OCI-LY1 (cell line): Measurements from ENCODE around the gene OR5AS1.

Source experiments
- H2AFZ ChIP-seq: fragments of 200-600 bp; sonication (generic), shearing (Covaris generic); 2 replicates; pipeline ENCODE4 v1.6.0; 2014; ENCODE audit warnings: antibody characterized with exemption, mild to moderate bottlenecking, low read length
- H3F3A ChIP-seq: fragments of 200-600 bp; sonication (generic), shearing (Covaris generic); 2 replicates; pipeline ENCODE4 v1.6.0; 2014; ENCODE audit warnings: mild to moderate bottlenecking, antibody characterized with exemption, low read length, moderate library complexity; ENCODE audit not compliant: insufficient read depth
- H3K27ac ChIP-seq: fragments of 200-600 bp; sonication (generic); 2 replicates; pipeline ENCODE4 v1.5.1; 2014; ENCODE audit warnings: low read length, mixed run types, mild to moderate bottlenecking, low read depth; ENCODE audit not compliant: poor library complexity, severe bottlenecking
- H3K27me3 ChIP-seq: fragments of 200-600 bp; sonication (generic); 2 replicates; pipeline ENCODE4 v1.6.0; 2014; ENCODE audit warnings: antibody characterized with exemption, mild to moderate bottlenecking, low read length, moderate library complexity; ENCODE audit not compliant: insufficient read depth
- H3K36me3 ChIP-seq: fragments of 200-600 bp; sonication (generic); 2 replicates; pipeline ENCODE4 v1.6.1; 2014; ENCODE audit warnings: mild to moderate bottlenecking, antibody characterized with exemption, low read length, moderate library complexity, mixed read lengths; ENCODE audit not compliant: insufficient read depth
- H3K4me1 ChIP-seq: fragments of 200-600 bp; sonication (generic); 2 replicates; pipeline ENCODE4 v1.5.1; 2014; ENCODE audit warnings: mild to moderate bottlenecking, low read length, moderate library complexity; ENCODE audit not compliant: insufficient read depth, severe bottlenecking
- H3K4me2 ChIP-seq: fragments of 200-600 bp; sonication (generic), shearing (Covaris generic); 2 replicates; pipeline ENCODE4 v1.6.1; 2014; ENCODE audit warnings: low read length
- H3K4me3 ChIP-seq: fragments of 200-600 bp; sonication (generic); 2 replicates; pipeline ENCODE4 v1.5.1; 2014; ENCODE audit warnings: low read length, low read depth, mild to moderate bottlenecking, mixed read lengths; ENCODE audit not compliant: poor library complexity, severe bottlenecking
- H3K79me2 ChIP-seq: fragments of 200-600 bp; shearing (Covaris generic); 2 replicates; pipeline ENCODE4 v1.6.1; 2016; ENCODE audit warnings: mixed run types, low read length, mixed read lengths; ENCODE audit not compliant: insufficient read depth
- H3K9ac ChIP-seq: fragments of 200-600 bp; sonication (generic), shearing (Covaris generic); 2 replicates; pipeline ENCODE4 v1.6.1; 2014; ENCODE audit warnings: mild to moderate bottlenecking, low read length, mixed read lengths
- H3K9me2 ChIP-seq: fragments of 200-600 bp; sonication (generic), shearing (Covaris generic); 2 replicates; pipeline ENCODE4 v1.6.1; 2014; ENCODE audit warnings: low read depth, mild to moderate bottlenecking, low read length, mixed read lengths
- H3K9me3 ChIP-seq: fragments of 200-600 bp; shearing (Covaris generic); 2 replicates; pipeline ENCODE4 v1.6.1; 2014; ENCODE audit warnings: low read length, mixed read lengths
- H4K20me1 ChIP-seq: fragments of 200-600 bp; sonication (generic), shearing (Covaris generic); 2 replicates; pipeline ENCODE4 v1.6.0; 2016; ENCODE audit warnings: mild to moderate bottlenecking, low read length; ENCODE audit not compliant: insufficient read depth
- CTCF ChIP-seq: fragments of 200-600 bp; sonication (generic), shearing (Covaris generic); IDR thresholded peaks from 2 replicates; pipeline ENCODE4 v1.5.1; 2017; ENCODE audit warnings: mild to moderate bottlenecking, antibody characterized with exemption, low read length, moderate library complexity, mixed read lengths
- EZH2 ChIP-seq: fragments of 200-600 bp; sonication (generic), shearing (Covaris generic); IDR thresholded peaks from 2 replicates; pipeline ENCODE4 v1.8.0; 2017; ENCODE audit warnings: borderline replicate concordance, mixed run types, mild to moderate bottlenecking, antibody characterized with exemption, low read length, moderate library complexity, mixed read lengths

OR5AS1 gene

GRCh38 chr11:56027354-56027753, at the start of gene OR5AS1:
Gene OR5AS1 (plus strand): TSS chr11:56027654. CDS start chr11:56030419, 2,765 bp downstream.
- TF ChIP-seq EZH2 (no peak), CTCF (no peak)

GRCh38 chr11:55994525-55994924, 32.9 kb upstream of the OR5AS1 start, which contains the start of gene OR5F1:
Gene OR5F1 (minus strand): TSS chr11:55994625. CDS start chr11:55994625, 0 bp downstream.
- H3K4me3 ChIP-seq = no peak within 1 kb of the TSS
- no peaks in the 10 kb centered on the region for H3K36me3 ChIP-seq
- no peaks in the 10 kb centered on the region for H4K20me1 ChIP-seq
- no peaks in the 10 kb centered on the region for H3K27me3 ChIP-seq
- TF ChIP-seq CTCF = no peak
- TF ChIP-seq EZH2 = no peak
- no peak within 1 kb of the TSS for H3K9ac ChIP-seq
- no peak within 1 kb of the TSS for H3K27ac ChIP-seq
- H3K4me2 ChIP-seq = no peak within 1 kb of the TSS
- H3K9me2 ChIP-seq = no peaks in the 10 kb centered on the region
- H3K4me1 ChIP-seq = no peaks in the 10 kb centered on the region
- no peak within 1 kb of the TSS for H2AFZ ChIP-seq
- H3F3A ChIP-seq = no peaks in the 10 kb centered on the region
- no peaks in the 10 kb centered on the region for H3K79me2 ChIP-seq
- no peaks in the 10 kb centered on the region for H3K9me3 ChIP-seq

More at GRCh38 chr11:56027354-56027753, at the start of gene OR5AS1:
- Histone ChIP-seq H2AFZ (no peak within 1 kb of the TSS), H4K20me1 (no peaks in the 10 kb centered on the region), H3F3A (no peaks in the 10 kb centered on the region), H3K27ac (no peak within 1 kb of the TSS), H3K27me3 (no peaks in the 10 kb centered on the region), H3K4me2 (no peak within 1 kb of the TSS), H3K9me3 (no peaks in the 10 kb centered on the region), H3K9me2 (no peaks in the 10 kb centered on the region), H3K9ac (no peak within 1 kb of the TSS), H3K79me2 (no peaks in the 10 kb centered on the region), H3K4me1 (no peaks in the 10 kb centered on the region), H3K36me3 (no peaks in the 10 kb centered on the region), H3K4me3 (no peak within 1 kb of the TSS)

DNA sequence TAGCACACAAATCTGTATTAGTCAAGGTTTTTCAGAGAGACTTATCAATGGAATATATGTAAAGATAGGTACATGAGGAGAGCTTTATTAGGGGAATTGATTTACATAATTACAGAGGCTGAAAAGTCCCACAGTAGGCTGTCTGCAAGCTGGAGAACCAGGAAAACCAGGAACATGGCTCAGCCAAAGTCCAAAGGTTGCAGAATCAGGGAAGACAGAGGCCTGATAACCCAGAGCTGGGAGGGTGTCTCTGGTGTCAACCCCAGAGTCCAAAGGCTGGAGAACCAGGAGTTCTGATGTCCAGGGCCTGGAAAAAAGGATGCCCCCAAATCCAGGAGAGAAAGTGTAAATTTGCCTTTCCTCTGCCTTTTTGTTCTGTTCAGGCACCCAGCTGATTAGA, 16.7 kb upstream of the OR5AS1 start:
- H4K20me1 ChIP-seq = no peaks in the 10 kb centered on the region
- no peaks in the 10 kb centered on the region for H3K9me2 ChIP-seq
- TF ChIP-seq EZH2 = no peak
- TF ChIP-seq CTCF = no peak
- no peak overlapping the region for H3K4me2 ChIP-seq
- no peaks in the 10 kb centered on the region for H3K79me2 ChIP-seq
- no peaks in the 10 kb centered on the region for H3K4me1 ChIP-seq
- H3K9ac ChIP-seq = no peak overlapping the region
- no peaks in the 10 kb centered on the region for H3K36me3 ChIP-seq
- no peak overlapping the region for H2AFZ ChIP-seq
- H3K9me3 ChIP-seq = no peaks in the 10 kb centered on the region
- H3K27ac ChIP-seq = no peak overlapping the region
- H3K4me3 ChIP-seq = no peak overlapping the region
- H3F3A ChIP-seq = no peaks in the 10 kb centered on the region
- no peaks in the 10 kb centered on the region for H3K27me3 ChIP-seq
